ENCODE results near the gene C11orf58.

- no peak for TF ChIP-seq CTCF (IDR thresholded peaks at IDR 0.05 in 8 of 11, conservative IDR thresholded peaks at IDR 0.05 in 3 of 11)
- no peak for TF ChIP-seq POLR2A (IDR thresholded peaks at IDR 0.05)
Observed at GRCh38 chr11:16737818-16738192, 642 bp upstream of the C11orf58 start.

Measured in spleen (tissue), 7 donors.